ENCODE measurements around the gene GAL.

DNA sequence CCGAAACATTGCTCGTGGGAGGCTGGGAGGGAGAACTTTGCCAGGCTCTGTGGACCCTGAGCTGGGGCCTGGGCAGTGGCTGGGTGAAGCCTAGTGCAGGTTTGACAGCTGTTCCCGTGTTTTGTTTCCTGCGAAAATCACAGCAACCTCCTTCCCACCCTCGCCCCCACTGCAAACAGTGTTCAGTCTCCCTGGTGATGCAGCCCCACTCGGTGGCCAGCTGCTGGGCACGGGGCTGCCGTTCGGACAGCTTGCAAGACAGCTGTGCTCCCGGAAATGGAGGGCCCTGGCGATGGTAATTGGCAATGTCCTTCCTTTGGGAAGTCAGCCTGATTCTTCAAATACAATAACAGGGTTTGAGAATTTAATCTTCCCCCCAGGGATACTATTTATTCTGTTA lies 10.4 kb upstream of the GAL start:
- TF ChIP-seq, protein P1, sequence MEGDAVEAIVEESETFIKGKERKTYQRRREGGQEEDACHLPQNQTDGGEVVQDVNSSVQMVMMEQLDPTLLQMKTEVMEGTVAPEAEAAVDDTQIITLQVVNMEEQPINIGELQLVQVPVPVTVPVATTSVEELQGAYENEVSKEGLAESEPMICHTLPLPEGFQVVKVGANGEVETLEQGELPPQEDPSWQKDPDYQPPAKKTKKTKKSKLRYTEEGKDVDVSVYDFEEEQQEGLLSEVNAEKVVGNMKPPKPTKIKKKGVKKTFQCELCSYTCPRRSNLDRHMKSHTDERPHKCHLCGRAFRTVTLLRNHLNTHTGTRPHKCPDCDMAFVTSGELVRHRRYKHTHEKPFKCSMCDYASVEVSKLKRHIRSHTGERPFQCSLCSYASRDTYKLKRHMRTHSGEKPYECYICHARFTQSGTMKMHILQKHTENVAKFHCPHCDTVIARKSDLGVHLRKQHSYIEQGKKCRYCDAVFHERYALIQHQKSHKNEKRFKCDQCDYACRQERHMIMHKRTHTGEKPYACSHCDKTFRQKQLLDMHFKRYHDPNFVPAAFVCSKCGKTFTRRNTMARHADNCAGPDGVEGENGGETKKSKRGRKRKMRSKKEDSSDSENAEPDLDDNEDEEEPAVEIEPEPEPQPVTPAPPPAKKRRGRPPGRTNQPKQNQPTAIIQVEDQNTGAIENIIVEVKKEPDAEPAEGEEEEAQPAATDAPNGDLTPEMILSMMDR (IDR thresholded peaks at IDR 0.05): no peak
- TF ChIP-seq EZH2phosphoT487 (IDR thresholded peaks at IDR 0.05): no peak

Data from neural progenitor cell (in vitro differentiated cells).